SIG-M5 (cell line): ENCODE measurements around the gene POPDC3.
"Not testable (repeated sequence)": the region's sequence is repeated elsewhere in the genome, so short reads cannot be mapped to it uniquely, and the experiment has no call there.

Experiments
- DNase-seq: peaks from one replicate; lab custom pipeline; 2025; lab: John Stamatoyannopoulos, UW

The POPDC3 gene

DNA sequence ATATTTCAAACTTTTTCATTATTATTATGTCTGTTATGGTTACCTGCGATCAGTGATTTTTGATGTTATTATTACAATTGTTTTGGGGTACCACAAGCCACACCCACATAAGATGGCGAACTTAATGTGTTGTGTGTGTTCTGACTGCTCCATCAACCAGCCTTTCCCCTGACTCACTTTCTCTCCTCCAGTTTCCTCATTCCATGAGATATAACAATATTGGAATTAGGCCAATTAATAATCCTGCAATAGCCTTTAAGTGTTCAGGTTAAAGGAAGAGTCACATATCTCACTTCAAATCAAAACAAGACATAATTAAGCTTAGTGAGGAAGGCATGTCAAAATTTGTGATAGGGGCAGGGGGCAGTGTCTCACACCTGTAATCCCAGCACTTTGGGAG is 16.3 kb upstream of the POPDC3 start:
- no peak for DNase-seq

DNA sequence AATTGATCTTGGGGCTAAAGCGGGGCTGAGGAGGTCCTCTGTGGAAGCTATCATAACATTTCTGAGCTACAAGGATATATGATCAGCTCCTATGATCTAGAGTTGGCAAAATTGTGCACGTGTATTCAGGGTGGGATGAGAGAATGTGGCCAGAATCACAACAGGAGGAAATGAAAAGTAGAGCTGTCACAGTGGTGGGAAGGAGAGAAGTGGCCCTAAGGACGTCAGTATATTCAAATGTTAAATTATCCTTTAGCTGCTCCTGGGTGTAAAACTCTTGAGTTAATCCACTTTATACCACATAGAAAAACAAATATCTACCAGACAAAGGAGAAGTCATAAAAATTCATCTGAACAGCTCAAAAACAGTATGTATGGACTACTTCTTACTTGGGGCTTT is 14.8 kb upstream of the POPDC3 start:
- no peak for DNase-seq

DNA sequence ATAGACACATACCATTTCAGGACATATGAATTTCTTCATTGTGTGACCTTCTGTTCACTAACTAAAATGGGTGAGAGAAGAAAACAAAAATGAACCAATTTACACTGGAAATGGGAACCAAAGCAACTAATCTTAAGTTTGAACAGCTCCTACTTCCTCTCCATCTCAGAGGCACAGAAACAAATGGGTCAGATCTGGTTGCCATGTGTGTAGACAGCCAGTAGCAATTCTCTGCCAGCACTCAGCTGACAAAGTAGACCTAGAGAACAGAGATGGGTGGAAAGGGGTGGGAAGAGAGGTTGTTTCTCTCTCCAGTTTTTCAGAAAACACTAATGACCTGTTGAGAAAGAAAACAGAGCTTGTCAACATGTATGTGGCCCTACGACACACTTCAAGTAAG is 14.3 kb upstream of the POPDC3 start:
- no peak for DNase-seq

DNA sequence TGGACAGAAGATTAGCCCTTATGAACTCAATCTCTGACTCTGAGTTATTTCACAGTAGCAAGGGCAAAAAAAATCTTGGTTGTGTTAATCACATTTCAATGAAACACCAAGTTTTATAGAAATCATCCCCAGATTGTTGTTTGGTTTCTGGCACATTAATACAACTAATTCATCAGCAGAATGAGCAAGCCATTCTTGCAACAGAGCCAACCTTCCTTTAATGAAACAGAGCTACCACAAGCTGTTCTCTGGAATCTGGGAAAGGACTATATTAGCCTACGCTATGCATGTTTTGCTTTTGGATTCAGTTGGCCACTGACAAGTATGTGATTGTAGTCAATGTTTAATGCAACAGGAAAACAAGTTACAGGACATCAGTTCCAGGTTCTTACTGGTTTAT is 13.8 kb upstream of the POPDC3 start:
- no peak for DNase-seq

DNA sequence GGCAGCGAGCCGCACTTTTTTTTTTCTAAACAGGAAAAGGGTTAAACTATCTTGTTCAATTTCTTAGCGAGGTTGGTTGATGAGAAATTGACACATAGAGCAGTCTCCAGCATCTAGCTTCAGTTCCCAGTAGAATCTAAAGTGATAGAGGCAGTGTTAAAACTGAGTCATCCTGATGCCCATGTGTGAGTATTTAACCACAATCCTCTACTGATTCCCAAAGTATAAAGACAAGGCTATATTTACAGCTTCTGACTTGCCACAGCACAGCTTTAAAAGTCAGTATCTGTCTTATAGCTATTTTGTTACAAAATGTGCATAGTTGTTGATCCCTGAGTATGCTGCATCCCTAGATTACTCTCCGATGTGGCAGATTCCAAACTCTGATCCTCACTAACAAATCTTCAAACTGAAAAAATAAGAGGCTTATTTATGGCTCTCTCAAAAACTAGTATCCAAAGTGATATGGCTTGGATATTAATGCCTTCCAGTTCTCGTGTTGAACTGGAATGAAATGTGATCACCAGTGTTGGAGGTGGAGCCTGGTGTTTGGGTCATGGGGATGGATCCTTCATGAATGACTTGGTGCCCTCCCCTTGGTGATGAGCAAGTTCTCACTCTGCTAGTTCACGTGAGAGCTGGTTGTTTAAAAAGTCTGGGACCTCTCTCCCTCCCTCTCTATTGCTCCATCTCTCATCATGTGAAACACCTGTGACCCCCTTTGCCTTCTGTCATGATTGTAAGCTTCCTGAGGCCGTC is 13.1 kb upstream of the POPDC3 start:
- no peak for DNase-seq

DNA sequence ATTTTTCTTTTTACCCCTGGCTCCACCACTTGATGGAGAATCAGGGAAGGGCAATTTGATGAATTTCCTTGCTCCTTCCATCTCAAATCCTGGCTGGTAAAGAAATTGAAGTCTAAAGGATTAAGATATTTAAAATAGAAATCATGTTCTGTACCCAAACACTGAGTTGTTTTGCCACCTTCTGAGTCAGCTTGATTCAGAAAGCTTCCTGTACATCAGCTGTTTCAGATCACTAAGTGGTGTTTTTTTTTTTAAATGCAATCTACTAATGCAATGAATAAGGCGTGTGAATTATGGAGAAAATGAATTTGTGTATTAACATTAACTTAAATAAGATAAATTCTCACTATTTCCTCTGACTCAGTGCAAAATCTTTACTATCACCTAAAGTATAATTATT is 11.5 kb upstream of the POPDC3 start:
- no peak for DNase-seq

DNA sequence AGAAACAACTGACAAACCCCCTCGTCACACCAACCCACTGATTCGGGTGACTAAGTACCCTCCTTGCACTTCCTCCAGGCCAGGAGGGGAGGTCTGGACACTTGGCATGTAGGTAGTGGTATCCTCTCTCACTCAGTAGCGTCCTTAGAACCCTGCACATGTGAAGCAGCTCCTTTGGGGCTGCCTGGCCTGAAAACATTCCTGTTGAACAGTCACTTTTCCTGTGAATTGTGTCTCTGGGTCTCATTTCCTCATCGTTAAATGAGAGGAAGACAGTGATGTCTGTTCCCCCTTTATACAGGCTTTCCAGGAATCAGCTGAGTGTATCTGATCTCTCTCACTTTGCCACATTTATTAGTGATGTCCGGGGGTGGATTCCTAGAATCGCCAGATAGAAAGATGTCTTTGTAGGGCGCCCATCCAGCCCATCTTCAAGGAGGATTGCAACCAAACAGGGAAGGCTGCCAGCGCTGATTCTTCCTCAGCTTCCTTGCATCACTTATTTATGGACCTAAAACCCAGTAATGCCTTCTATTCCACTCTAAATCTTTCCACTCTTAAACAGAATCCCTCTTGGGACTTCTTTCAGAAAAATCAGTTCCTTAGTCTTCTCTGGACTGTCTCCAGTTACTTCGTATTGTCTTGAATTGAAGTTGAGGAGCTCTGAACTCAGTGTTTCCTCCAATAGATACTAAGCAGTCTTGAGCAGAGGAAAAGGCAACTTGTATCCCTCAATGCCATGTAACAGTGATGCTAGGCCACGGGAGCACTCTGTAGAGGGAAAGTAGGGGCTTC is 9.4 kb upstream of the POPDC3 start:
- no peak for DNase-seq

DNA sequence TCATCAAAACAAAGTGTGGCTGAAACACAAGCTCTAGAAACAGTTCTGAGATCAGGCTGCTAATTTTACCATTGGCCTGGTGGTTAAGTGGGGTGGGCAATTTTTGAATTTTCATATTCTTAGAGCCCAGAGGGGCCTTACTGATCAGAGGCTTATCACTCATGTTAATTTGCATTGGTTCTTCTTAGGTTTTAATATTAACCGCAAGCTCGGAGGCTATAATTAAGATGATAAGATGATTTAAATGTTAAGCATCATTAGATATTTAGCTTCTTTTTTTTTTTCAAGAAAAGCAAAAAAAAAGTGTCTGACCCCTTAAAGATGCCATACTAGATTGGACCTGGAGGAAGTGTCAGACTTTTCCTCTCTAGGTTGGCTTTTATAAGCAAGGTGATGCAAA is 8.4 kb upstream of the POPDC3 start:
- no peak for DNase-seq

DNA sequence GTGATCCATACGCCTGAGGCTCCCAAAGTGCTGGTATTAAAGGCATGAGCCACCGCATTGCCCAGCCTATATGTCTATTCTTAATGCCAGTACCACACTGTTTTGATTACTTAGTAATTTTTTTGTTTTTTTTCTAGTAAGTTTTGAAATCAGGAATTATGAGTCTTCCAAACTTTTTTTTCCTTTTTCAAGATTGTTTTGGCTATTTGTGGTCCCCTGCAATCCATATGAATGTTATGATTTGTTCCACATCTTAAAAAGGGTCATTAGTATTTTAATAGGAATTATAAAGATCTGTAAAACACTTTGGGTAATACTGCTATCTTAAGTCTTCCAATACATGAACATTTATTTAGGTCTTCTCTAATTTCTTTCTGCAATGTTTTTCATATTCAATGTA is 6.8 kb upstream of the POPDC3 start:
- no peak for DNase-seq

DNA sequence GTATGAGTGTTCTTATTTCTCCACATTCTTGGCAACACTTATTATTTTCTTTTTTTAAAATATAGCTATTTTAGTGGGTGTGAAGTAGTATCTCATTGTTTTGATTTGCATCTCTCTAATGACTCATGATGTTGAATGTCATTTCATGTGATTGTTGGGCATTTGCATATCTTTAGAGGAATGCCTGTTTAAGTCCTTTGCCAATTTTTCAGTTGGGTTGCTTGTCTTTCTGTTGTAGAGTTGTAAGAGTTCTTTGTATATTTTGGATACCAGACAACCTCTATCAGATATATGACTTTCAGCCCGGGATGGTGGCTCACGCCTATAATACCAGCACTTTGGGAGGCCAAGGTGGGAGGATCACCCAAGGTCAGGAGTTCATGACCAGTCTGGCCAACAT is 5.1 kb upstream of the POPDC3 start:
- DNase-seq, result no peak

DNA sequence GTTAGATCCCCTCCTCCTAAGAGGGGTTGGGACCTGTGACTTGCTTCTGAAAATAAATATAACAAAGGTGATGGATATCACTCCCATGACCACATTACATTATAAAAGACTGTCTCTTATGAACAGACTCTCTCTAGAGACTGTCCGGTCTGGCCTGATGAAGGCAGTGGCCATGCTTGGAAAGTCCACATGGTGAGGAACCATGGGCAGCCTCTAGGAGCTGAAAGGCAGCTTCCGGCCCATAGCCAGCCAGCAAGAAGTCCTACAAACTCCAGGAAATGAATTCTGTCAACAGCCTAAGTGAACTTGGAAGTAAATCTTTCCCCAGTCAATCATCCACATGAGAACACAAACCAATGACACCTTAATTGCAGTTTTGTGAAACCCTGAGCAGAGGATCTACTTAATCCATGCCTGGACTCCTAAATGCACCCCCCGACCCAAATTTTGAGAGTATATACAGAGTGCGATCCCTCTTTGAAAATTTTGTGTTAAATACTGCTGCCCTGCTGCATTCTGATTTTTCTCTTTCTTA is 2.2 kb upstream of the POPDC3 start:
- DNase-seq, result no peak

DNA sequence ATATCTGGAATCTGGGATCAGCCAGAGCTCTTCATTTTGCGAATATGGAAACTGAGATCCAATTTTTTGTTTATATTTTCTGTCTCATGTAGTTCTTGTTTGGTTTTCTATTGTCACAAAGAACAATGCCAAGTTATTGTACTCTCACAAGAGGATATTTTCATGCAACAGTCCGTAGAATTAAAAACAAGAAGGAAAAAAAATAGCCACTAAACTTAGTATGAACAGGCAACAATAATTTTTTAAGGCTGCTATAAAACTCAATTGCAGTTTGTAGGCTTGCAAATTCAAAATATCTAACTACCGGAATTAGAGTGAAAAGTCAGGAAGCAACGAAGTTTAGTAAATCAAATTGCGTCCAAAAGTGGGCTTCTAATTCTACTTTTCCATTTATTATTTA is 1.2 kb downstream of the POPDC3 start:
- no peak for DNase-seq

DNA sequence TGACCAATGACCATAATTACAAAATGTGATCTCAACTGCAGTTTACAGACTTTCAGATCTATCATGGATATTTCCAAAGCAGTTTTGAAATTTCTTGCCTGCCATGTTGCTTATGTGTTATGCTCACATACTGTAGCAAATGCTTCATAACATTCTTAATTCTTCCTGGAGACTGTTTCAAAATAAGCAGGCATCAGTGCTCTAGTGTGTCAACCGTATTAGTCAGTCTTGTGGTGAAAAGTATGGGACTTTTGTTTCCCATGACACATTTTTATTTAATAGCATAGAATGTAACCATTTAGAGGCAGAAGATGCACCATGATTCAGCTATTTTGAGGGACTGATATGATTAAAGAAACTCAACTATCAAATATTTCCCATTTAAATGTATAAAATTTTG is 1.7 kb downstream of the POPDC3 start:
- no peak for DNase-seq

DNA sequence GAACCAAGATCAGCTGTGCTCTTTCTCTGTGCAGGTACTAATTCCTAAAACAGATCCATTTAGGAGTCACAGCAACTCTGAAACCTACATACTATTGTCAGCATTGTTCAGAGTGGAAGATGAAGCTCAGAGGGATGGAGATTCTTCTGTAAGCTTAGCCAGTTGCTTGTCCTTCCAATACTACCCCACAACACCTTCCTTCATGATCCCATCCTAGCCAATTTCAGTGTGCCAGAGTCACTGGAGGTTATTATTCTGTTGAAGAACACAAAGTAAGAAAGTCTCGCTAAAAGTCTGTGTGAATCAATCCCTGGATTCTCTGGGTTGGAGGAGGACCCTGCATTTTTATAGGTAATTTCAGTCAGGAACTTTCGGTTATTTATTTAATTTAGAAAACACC is 2.3 kb downstream of the POPDC3 start:
- DNase-seq, result no peak

DNA sequence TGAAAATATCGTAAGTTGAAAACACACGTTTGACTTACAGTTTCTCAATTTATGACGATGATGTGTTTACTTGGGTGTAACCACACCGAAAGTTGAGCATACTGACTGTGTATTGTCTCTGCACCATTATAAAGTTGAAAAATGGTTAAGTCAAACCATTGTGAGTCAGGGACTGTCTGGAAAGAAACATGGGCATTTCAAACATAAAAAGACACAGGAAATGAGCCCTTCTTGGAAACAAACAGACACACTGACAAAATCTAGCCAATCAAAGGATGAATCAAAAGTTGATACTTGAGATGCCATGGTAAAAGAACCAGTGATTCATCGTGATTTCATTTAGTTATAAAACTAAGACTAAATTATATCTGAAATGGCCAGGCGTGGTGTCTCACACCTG is 5.3 kb downstream of the POPDC3 start:
- no peak for DNase-seq

DNA sequence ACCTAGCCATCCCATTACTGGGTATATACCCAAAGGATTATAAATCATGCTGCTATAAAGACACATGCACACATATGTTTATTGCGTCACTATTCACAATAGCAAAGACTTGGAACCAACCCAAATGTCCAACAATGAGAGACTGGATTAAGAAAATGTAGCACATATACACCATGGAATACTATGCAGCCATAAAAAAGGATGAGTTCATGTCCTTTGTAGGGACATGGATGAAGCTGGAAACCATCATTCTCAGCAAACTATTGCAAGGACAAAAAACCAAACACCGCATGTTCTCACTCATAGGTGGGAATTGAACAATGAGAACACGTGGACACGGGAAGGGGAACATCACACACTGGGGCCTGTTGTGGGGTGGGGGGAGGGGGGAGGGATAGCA is 7.3 kb downstream of the POPDC3 start:
- DNase-seq, result not testable (repeated sequence)

DNA sequence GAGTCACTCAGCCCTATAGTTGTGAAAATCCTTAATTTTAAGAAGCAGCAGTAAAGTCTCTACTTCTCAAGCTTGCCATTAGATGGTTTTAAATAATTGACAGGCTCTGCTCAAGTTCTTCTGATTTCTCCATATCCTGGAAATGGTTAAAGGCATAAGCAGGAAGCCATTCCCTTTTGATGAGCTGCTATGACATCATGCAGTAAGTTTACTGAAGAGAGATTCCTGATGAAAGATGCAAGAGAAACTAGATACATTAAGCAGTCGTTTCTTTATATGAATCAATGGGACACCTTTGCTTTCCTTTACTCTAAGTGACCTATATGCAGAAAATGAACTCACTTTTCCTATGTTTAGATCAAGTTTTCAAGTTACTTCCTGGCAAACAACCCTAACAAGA is 9.8 kb downstream of the POPDC3 start:
- DNase-seq, result no peak

DNA sequence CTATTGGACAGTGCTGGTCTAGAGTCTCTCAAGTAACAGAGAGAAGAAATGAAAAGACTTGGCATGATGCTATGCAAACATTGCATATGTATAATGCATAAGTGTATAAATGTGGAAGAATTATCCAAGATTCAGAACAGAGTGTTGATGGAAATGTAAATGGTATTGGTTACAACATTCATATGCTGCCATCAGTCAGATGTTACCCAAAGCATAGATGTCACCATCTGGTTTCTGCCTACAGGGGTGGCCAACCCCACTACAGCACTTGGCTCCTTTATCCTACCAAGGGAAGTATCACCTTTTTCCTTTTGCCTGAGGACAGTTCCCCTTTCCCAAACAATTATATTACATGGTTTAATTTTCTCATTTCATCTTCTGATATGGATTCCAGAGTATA is 11.9 kb downstream of the POPDC3 start:
- no peak for DNase-seq

DNA sequence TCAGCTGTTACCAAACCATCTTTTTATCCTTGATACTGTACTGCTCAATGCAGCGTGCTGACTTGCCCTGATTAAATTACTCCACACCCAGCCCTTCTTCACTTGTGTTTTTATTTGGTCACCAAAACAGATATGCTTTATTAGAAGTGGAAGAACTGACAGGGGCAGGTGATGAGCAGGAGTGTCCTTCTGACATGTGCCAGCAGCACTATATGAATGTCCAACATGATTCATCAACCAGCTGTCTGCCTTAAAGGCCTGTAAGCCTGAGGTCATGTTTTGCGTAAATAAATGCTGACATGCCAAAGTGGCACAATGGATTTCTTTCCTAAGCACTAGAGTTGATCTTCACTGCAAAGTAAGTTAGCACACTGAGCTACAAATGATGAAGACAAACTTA is 15.4 kb downstream of the POPDC3 start:
- no peak for DNase-seq

DNA sequence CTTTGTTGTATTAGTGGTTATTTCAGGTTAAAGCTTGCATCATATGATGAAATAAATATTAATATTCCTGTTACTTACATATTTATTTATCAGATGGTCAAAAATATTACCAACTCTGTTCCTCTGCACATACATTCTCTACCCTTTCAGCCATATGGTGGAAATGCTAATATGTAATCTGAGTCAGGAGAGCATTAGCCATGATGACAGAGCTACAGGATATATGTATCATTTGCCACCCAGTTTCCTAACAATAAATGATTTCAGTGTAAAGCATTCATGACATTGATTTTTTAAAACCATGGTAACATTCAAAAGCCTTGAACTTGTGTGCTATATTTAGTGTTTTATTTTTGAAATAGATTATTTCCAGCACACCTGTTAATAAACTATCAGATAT is 16.6 kb downstream of the POPDC3 start:
- DNase-seq, result no peak

DNA sequence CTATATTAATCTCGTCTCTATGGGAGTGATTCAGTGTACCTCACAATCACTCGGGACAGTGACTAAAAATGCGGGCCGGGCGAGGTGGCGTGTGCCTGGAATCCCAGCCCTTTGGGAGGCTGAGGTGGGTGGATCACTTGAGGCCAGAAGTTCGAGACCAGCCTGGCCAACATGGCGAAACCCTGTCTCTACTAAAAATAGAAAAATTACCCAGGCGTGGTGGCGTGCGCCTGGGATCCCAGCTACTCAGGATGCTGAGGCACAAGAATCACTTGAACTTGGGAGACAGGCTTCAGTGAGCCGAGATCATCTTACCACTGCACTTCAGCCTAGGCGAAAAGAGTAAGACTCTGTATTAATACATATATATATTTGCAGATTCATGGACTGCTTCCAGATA is 17.4 kb downstream of the POPDC3 start:
- no peak for DNase-seq

DNA sequence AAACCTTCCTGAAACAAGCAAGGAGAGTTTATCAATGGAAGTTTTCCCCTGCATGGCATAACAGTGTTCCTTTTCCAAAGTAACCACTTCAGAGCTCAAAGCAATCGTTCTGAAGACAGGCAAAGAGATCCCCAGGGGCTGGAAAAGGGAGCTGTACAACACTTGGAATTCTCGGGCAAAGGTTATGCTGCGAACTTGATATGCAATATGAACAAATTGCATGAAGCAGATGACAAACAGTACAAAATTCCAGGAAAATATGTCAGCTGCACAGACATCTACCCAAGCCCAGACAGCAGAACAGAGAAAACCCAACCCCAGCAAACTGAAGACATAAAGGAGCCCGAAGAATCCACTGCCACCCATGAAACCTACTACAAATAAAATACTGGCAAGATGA is 18.4 kb downstream of the POPDC3 start:
- DNase-seq, result no peak

DNA sequence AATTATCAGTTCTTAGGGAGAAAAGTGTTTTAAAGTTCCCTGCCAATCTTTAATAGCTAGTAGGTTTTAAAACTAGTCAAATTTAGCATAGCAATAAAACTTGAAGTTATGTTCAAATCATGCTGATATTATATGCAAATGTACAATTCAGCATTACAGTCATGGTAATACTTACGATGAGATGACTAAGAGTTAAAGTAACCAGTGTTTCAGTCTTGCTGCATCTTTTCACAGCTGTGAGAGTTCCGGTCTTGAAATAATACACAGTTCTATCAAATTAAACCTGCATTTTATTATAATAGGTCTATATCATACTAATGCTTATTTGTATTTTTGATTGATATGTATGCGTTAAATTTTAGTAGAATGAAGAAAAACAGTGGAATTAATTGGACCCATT is 26.1 kb downstream of the POPDC3 start:
- DNase-seq, result no peak

DNA sequence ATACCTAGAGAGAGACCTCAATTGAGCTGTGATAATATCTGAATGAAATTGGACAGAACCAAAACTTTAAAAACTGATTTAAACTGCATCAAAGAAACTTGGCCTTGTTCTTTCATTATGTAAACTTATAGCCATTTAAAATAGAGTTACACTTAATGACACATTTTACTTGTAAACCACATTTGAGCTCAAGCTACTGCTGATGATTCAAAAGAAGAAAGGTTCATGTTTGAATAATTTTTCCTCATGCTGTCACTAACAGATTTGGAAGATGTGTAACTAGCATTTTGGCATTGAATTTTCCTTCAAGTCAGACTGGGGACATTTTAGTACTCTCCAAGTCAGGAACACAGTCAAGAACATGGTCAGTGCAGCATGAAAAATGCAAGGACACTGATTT is 26.9 kb downstream of the POPDC3 start:
- DNase-seq, result no peak
